HG02938 (cell line): Measurements from ENCODE around the gene SCNM1.

Experiments
- ATAC-seq: cut with Tn5 transposase; IDR thresholded peaks from one replicate; pipeline ENCODE4 v1.9.1; 2021; ENCODE audit warnings: mild to moderate bottlenecking, moderate library complexity; ENCODE audit not compliant: unreplicated experiment

The SCNM1 gene

GRCh38 chr1:151165738-151166504, at the start of gene SCNM1, which contains the start of gene LYSMD1:
SCNM1 (plus strand) TSS chr1:151166144; CDS start chr1:151166153, 9 bp downstream.
LYSMD1 (minus strand) TSS chr1:151165902; CDS start chr1:151165258, 644 bp downstream.
- ATAC-seq, result peak; percentile 78

- ATAC-seq, result no peak
Measured at GRCh38 chr1:151124763-151125403, 41.1 kb upstream of the SCNM1 start.

GRCh38 chr1:151128800-151129199, 37.1 kb upstream of the SCNM1 start:
- ATAC-seq, result no peak

GRCh38 chr1:151130987-151131586, 34.9 kb upstream of the SCNM1 start:
- ATAC-seq, result no peak

GRCh38 chr1:151131701-151132334, 34.1 kb upstream of the SCNM1 start:
- ATAC-seq, result no peak

- no peak for ATAC-seq
Measured at GRCh38 chr1:151132335-151133017, 33.5 kb upstream of the SCNM1 start.

GRCh38 chr1:151133018-151133806, 32.7 kb upstream of the SCNM1 start:
- ATAC-seq, result no peak

- no peak for ATAC-seq
Measured at GRCh38 chr1:151134396-151134795, 31.5 kb upstream of the SCNM1 start.

GRCh38 chr1:151134991-151135390, 31.0 kb upstream of the SCNM1 start:
- no peak for ATAC-seq

GRCh38 chr1:151135433-151136385, 30.2 kb upstream of the SCNM1 start:
- no peak for ATAC-seq

GRCh38 chr1:151137789-151138188, 28.2 kb upstream of the SCNM1 start:
- ATAC-seq, result no peak

GRCh38 chr1:151142411-151143056, 23.4 kb upstream of the SCNM1 start:
- ATAC-seq, result no peak

- no peak for ATAC-seq
Measured at GRCh38 chr1:151143057-151143435, 22.9 kb upstream of the SCNM1 start.

GRCh38 chr1:151143986-151144385, 22.0 kb upstream of the SCNM1 start:
- ATAC-seq, result no peak

- ATAC-seq, result no peak
Measured at GRCh38 chr1:151144474-151145303, 21.3 kb upstream of the SCNM1 start.

GRCh38 chr1:151145304-151146071, 20.5 kb upstream of the SCNM1 start:
- no peak for ATAC-seq

GRCh38 chr1:151146072-151146411, 19.9 kb upstream of the SCNM1 start:
- no peak for ATAC-seq
